Adrenal gland (tissue), 12 donors: ENCODE data around the gene ACADM. TPM values are rescaled to one million over a fixed set of nuclear protein-coding genes. Genes with fewer than 3 reads are reported as not detected.

Source experiments
- DNase-seq, 7 donors: peaks; one replicate each; pipeline ENCODE4 v3.0.0-alpha.2; 2019 to 2020
- H3K27ac ChIP-seq, 5 donors: fragments of 200-600 bp; sonication (generic) in 4 of 5; 1 replicate in 3 of 5; 2 replicates in 2 of 5; pipeline versions ENCODE4 v1.5.1 to v1.8.0; 2016 to 2020; ENCODE audit warnings: mild to moderate bottlenecking in 1 of 5
- H3K27me3 ChIP-seq: fragments of 200-600 bp; 2 replicates; pipeline ENCODE4 v1.8.0; 2021
- H3K36me3 ChIP-seq, 2 donors: fragments of 200-600 bp; replicated peaks in 1 of 2; 1 replicate in 1 of 2; 2 replicates in 1 of 2; pipeline versions ENCODE4 v1.5.1 to v1.8.0; 2018 to 2022
- H3K4me1 ChIP-seq, 2 donors: fragments of 200-600 bp; replicated peaks in 1 of 2; 1 replicate in 1 of 2; 2 replicates in 1 of 2; pipeline versions ENCODE4 v1.5.1 to v1.8.0; 2018 to 2021
- H3K4me3 ChIP-seq, 4 donors: fragments of 200-600 bp; sonication (generic) in 3 of 4; one replicate each; pipeline ENCODE4 v1.5.1; 2016 to 2018
- H3K9me3 ChIP-seq, 3 donors: fragments of 200-600 bp; sonication (generic) in 1 of 3; replicated peaks in 1 of 3; 1 replicate in 2 of 3; 2 replicates in 1 of 3; pipeline versions ENCODE4 v1.5.1 to v1.8.0; 2016 to 2021
- CTCF ChIP-seq, 6 experiments: fragments of 450-650 bp in 4 of 6; fragments of 200-600 bp in 2 of 6; sonication (generic) in 1 of 6; IDR thresholded peaks; 1 replicate in 5 of 6; 2 replicates in 1 of 6; pipeline versions ENCODE4 v1.5.1 to v1.8.0; 2016 to 2021; ENCODE audit warnings: antibody characterized with exemption in 6 of 6, mild to moderate bottlenecking in 2 of 6, moderate library complexity in 1 of 6
- POLR2A ChIP-seq, 2 donors: fragments of 450-650 bp; IDR thresholded peaks; one replicate each; pipeline ENCODE4 v1.6.1; 2017; ENCODE audit warnings: antibody characterized with exemption in 2 of 2, mild to moderate bottlenecking in 2 of 2, moderate library complexity in 1 of 2
- WGBS, 4 donors: extraction: QIAGEN DNeasy Blood & Tissue Kit in 2 of 4; methylation state at CpG; one replicate each; pipeline versions ENCODE4 v1.1.5 to v1.1.7; 2013 to 2017; 5-methylcytosine and 5-hydroxymethylcytosine counted together
- intact Hi-C, 2 donors: fragments of 100-400 bp; cut with DNase I; formaldehyde crosslinking; loops; one replicate each; pipeline versions ENCODE4 v1.14.1 to v1.15.0; 2022 to 2023
- polyA plus RNA-seq, 3 donors: library from polyadenylated mRNA; stranded (reverse); fragments of 200-250 nt in 2 of 3; fragments of 350-450 nt in 1 of 3; fragmentation: Illumina TruSeq in 1 of 3; extraction: RNeasy Lipid Tissue Mini Kit (QIAGEN cat#74804) in 1 of 3; gene quantifications; one replicate each; pipeline ENCODE4 v1.2.3, GENCODE V29; 2013 to 2014
- total RNA-seq, 9 donors: library from RNA; depleted of rRNA in 4 of 9; stranded (reverse); fragments of >200 nt in 4 of 9; fragments of 120-200 nt in 1 of 9; fragmentation: NEBNext Ultra II Directional in 1 of 9; extraction: Animal tissue kit (Norgen Biotek cat#: 25700) in 1 of 9; gene quantifications; one replicate each; pipeline versions ENCODE4 v1.1.0 to v1.2.4, GENCODE V29; 2013 to 2023
- donor health status: healthy with polysubstance abuse.
- donor health status: Bipolar disorder and iron deficiency.
- donor health status: DM: yes; HTN: yes; CAD: no.
- donor health status: DM: no; HTN: no; CAD: no.
- donor health status: DM: no; HTN: no; CAD: no.
- donor health status: DM: yes; HTN: yes; CAD: no.

The ACADM gene
- total and polyA plus RNA-seq, 12 donors: 23.1 to 208 (median 101) TPM

- Histone ChIP-seq H3K36me3 (peaks cover 0 to 52% of the 10 kb centered on the region in 2 donors), H3K27ac (peak overlapping the region in 2 of 5 donors; percentile 24 to 59), H3K4me3 (no peak overlapping the region), H3K4me1 (peaks cover 35 to 54% of the 10 kb centered on the region in 2 donors), H3K9me3 (no peaks in the 10 kb centered on the region), H3K27me3 (no peaks in the 10 kb centered on the region)
- no peak for TF ChIP-seq POLR2A (IDR thresholded peaks at IDR 0.05)
- no peak for TF ChIP-seq CTCF (IDR thresholded peaks at IDR 0.05)
- DNase-seq: no peak
- intact Hi-C loops: no loop called here
Measured at GRCh38 chr1:75789988-75790387, 65.5 kb downstream of the ACADM start.

- 32 to 46% (median 39%) methylated on average over 1 of the region's 1 CpG for WGBS, 4 donors
- no peak for DNase-seq
- H3K36me3 ChIP-seq: peaks cover 0 to 62% of the 10 kb centered on the region in 2 donors
- no peaks in the 10 kb centered on the region for H3K27me3 ChIP-seq
- peak overlapping the region in 3 of 5 donors; percentile 24 to 59 (median 32) for H3K27ac ChIP-seq
- peaks cover 35 to 48% of the 10 kb centered on the region in 2 donors for H3K4me1 ChIP-seq
- intact Hi-C loops: no loop called here
- TF ChIP-seq POLR2A (IDR thresholded peaks at IDR 0.05) (no peak), CTCF (IDR thresholded peaks at IDR 0.05) (no peak)
- H3K4me3 ChIP-seq: peak overlapping the region in 1 of 4 donors; percentile 7
- H3K9me3 ChIP-seq: no peaks in the 10 kb centered on the region
Measured at GRCh38 chr1:75791022-75791421, 66.5 kb downstream of the ACADM start.

GRCh38 chr1:75792091-75792490 is 67.6 kb downstream of the ACADM start:
- Histone ChIP-seq H3K9me3 (no peaks in the 10 kb centered on the region), H3K4me3 (no peak overlapping the region), H3K27me3 (no peaks in the 10 kb centered on the region), H3K27ac (no peak overlapping the region), H3K36me3 (peaks cover 0 to 70% of the 10 kb centered on the region in 2 donors), H3K4me1 (peaks cover 35 to 48% of the 10 kb centered on the region in 2 donors)
- 91 to 98% (median 96%) methylated on average over 3 of the region's 3 CpGs for WGBS, 4 donors
- TF ChIP-seq CTCF (IDR thresholded peaks at IDR 0.05): no peak
- no peak for TF ChIP-seq POLR2A (IDR thresholded peaks at IDR 0.05)
- DNase-seq: no peak
- intact Hi-C loops: no loop called here

GRCh38 chr1:75794382-75794781 is 69.9 kb downstream of the ACADM start:
- no peak overlapping the region for H3K4me3 ChIP-seq
- peaks cover 0 to 70% of the 10 kb centered on the region in 2 donors for H3K36me3 ChIP-seq
- H3K27ac ChIP-seq: no peak overlapping the region
- TF ChIP-seq CTCF (IDR thresholded peaks at IDR 0.05) (no peak), POLR2A (IDR thresholded peaks at IDR 0.05) (no peak)
- DNase-seq: no peak
- H3K9me3 ChIP-seq: no peaks in the 10 kb centered on the region
- intact Hi-C loops: no loop called here
- H3K4me1 ChIP-seq: peaks cover 15 to 26% of the 10 kb centered on the region in 2 donors
- WGBS, 4 donors: 93 to 97% (median 95%) methylated on average over 2 of the region's 2 CpGs
- H3K27me3 ChIP-seq: no peaks in the 10 kb centered on the region
